ENCODE results near the gene C14orf180. TPM values are rescaled to one million over a fixed set of nuclear protein-coding genes. Genes with fewer than 3 reads are reported as not detected.

Gene C14orf180
- polyA plus RNA-seq, 1 experiment, result not detected

GRCh38 chr14:104564744-104565679 lies 14.6 kb upstream of the C14orf180 start:
- ChIA-PET POLR2A (no interaction called here), CTCF (interaction anchor here (0.5 to 2.0 kb wide), 3 partner anchors 18 to 487 kb away, joined by 4 to 9 read pairs (median 6); no protein-coding TSS in a partner anchor)
- no peak for DNase-seq (ENCODE audit: low read depth, low spot score)
- no peak for TF ChIP-seq CTCF (IDR thresholded peaks at IDR 0.05; ENCODE audit: low read depth, low read length)
- H3K27ac ChIP-seq (ENCODE audit: low read depth, low read length), result no peak overlapping the region
- peaks cover 6% of the 10 kb centered on the region for H3K27me3 ChIP-seq (ENCODE audit: control insufficient read depth, insufficient read depth, low read length)
- no peak overlapping the region for H3K4me3 ChIP-seq (ENCODE audit: low read depth, low read length)
- H3K9me3 ChIP-seq (ENCODE audit: control insufficient read depth, insufficient read depth, low read length), result no peaks in the 10 kb centered on the region; the same call in 1 of the 2 replicates

GRCh38 chr14:104567141-104567956 lies 12.2 kb upstream of the C14orf180 start:
- CTCF ChIA-PET, result no interaction called here
- Histone ChIP-seq H3K9me3 (ENCODE audit: control insufficient read depth, insufficient read depth, low read length) (no peaks in the 10 kb centered on the region; the same call in 1 of the 2 replicates), H3K4me3 (ENCODE audit: low read depth, low read length) (no peak overlapping the region), H3K27ac (ENCODE audit: low read depth, low read length) (no peak overlapping the region), H3K27me3 (ENCODE audit: control insufficient read depth, insufficient read depth, low read length) (peaks cover 6% of the 10 kb centered on the region)
- POLR2A ChIA-PET, result no interaction called here
- DNase-seq (ENCODE audit: low read depth, low spot score), result no peak
- no peak for TF ChIP-seq CTCF (IDR thresholded peaks at IDR 0.05; ENCODE audit: low read depth, low read length)

- ChIA-PET POLR2A (no interaction called here), CTCF (no interaction called here)
- TF ChIP-seq CTCF (IDR thresholded peaks at IDR 0.05; ENCODE audit: low read depth, low read length), result no peak
- Histone ChIP-seq H3K4me3 (ENCODE audit: low read depth, low read length) (no peak overlapping the region), H3K9me3 (ENCODE audit: control insufficient read depth, insufficient read depth, low read length) (no peaks in the 10 kb centered on the region; the same call in 1 of the 2 replicates), H3K27ac (ENCODE audit: low read depth, low read length) (no peak overlapping the region), H3K27me3 (ENCODE audit: control insufficient read depth, insufficient read depth, low read length) (peaks cover 6% of the 10 kb centered on the region)
- DNase-seq (ENCODE audit: low read depth, low spot score), result no peak
Measured at GRCh38 chr14:104567957-104568225, 11.7 kb upstream of the C14orf180 start.

- ChIA-PET POLR2A (no interaction called here), CTCF (no interaction called here)
- no peak for DNase-seq (ENCODE audit: low read depth, low spot score)
- TF ChIP-seq CTCF (IDR thresholded peaks at IDR 0.05; ENCODE audit: low read depth, low read length), result no peak
- Histone ChIP-seq H3K4me3 (ENCODE audit: low read depth, low read length) (no peak overlapping the region), H3K27ac (ENCODE audit: low read depth, low read length) (no peak overlapping the region), H3K9me3 (ENCODE audit: control insufficient read depth, insufficient read depth, low read length) (no peaks in the 10 kb centered on the region; the same call in 1 of the 2 replicates), H3K27me3 (ENCODE audit: control insufficient read depth, insufficient read depth, low read length) (peaks cover 6% of the 10 kb centered on the region)
Measured at GRCh38 chr14:104568620-104569019, 10.9 kb upstream of the C14orf180 start.

- Histone ChIP-seq H3K27me3 (ENCODE audit: control insufficient read depth, insufficient read depth, low read length) (peaks cover 10% of the 10 kb centered on the region), H3K9me3 (ENCODE audit: control insufficient read depth, insufficient read depth, low read length) (no peaks in the 10 kb centered on the region; the same call in 1 of the 2 replicates), H3K27ac (ENCODE audit: low read depth, low read length) (no peak overlapping the region), H3K4me3 (ENCODE audit: low read depth, low read length) (no peak overlapping the region)
- TF ChIP-seq CTCF (IDR thresholded peaks at IDR 0.05; ENCODE audit: low read depth, low read length), result no peak
- DNase-seq (ENCODE audit: low read depth, low spot score), result no peak
- ChIA-PET POLR2A (no interaction called here), CTCF (no interaction called here)
Measured at GRCh38 chr14:104569435-104569834, 10.1 kb upstream of the C14orf180 start.
